ENCODE results near the gene TNRC18. TPM values are rescaled to one million over a fixed set of nuclear protein-coding genes. Genes with fewer than 3 reads are reported as not detected.

TNRC18 gene
- total and polyA plus RNA-seq, 2 of the 8 experiments (the other 6 are each of a cell fraction or from before 2014, with no cell fraction given): 1.7 to 8.6 TPM

DNA sequence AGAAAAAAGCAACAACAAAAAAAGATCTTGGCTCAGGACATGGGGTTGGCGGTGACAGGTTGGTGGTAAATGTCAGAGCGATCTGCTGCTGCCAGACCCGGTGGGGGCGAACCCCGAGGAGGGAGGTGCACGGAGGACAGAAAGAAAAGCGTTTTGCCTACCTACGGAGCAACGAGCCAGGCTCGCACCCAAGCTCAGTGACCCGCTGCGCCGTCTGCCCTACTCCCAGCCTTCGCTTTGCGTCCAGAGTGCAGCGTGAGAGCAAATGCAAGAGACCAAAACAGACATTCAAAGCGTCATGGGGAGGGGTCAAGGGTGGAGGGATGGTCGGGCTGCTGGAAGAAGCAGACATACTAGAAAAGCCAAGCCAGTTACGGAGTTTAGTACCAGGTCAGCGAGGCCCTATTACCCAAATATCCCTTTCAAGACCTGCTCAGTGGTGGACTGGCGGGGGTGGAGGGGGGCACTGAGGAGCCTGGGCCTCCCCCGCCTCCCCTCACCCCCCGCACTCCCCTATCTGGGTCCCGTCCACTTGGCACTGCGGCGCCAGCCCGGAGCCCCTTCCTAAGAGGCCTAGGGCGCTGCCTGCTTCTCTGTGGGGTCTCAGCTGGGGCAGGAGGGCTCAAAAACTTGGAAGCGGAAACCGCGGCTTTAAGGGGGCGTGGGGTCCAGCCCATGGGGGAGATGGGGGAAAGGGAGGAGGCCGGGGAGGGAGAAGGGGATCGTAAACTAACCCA is 74.0 kb downstream of the TNRC18 start:
- Histone ChIP-seq H4K5ac (ENCODE audit: insufficient read length, low read depth, low read length) (no peak overlapping the region), H4K91ac (replicated peaks; ENCODE audit: insufficient read length, low read length) (no peak overlapping the region), H2BK120ac (replicated peaks; ENCODE audit: low read depth, low read length) (no peak overlapping the region), H3K9me3 (ENCODE audit: insufficient read depth in 2 of 2, low read depth in 1 of 2, low read length in 1 of 2) (peaks cover 0 to 7% of the 10 kb centered on the region in 2 experiments; a peak in 1 of 4 replicates), H3K4ac (replicated peaks; ENCODE audit: insufficient read length, low read depth, low read length) (peak overlapping the region; percentile 60), H3K9ac (replicated peaks in 1 of 4; ENCODE audit: extremely low read depth in 1 of 4, low read depth in 3 of 4, low read length in 3 of 4) (no peak overlapping the region), H3K27ac (ENCODE audit: low read depth, low read length) (no peak overlapping the region), H2BK12ac (ENCODE audit: low read depth, low read length) (no peak overlapping the region; the same call in 1 of the 2 replicates), H2BK15ac (ENCODE audit: low read length) (peak overlapping the region; percentile 8; the same call in 1 of the 2 replicates), H4K8ac (ENCODE audit: extremely low read depth, insufficient read depth, low read length) (no peak overlapping the region), H3K36me3 (ENCODE audit: control insufficient read depth in 2 of 4, insufficient read depth in 4 of 4, low read length in 3 of 4) (no peaks in the 10 kb centered on the region), H3K23me2 (ENCODE audit: low read depth, low read length) (peaks cover 4% of the 10 kb centered on the region), H2BK5ac (ENCODE audit: low read depth, low read length) (no peak overlapping the region), H3K23ac (ENCODE audit: insufficient read length) (no peak overlapping the region), H2AFZ (ENCODE audit: low read length) (no peak overlapping the region), H3K27me3 (replicated peaks in 1 of 4; ENCODE audit: control insufficient read depth in 3 of 4, extremely low read depth in 1 of 4, insufficient read depth in 3 of 4, low read length in 3 of 4) (peaks cover 19 to 54% (median 53%) of the 10 kb centered on the region in 4 experiments), H3K4me3 (ENCODE audit: extremely low read depth in 1 of 4, insufficient read depth in 2 of 4, low read depth in 3 of 4, low read length in 4 of 4) (peak overlapping the region; percentile 24 to 57 (median 46); a peak in 7 of 8 replicates), H2AK5ac (ENCODE audit: low read depth, low read length) (no peak overlapping the region), H3K4me1 (replicated peaks in 1 of 4; ENCODE audit: control insufficient read depth in 3 of 4, insufficient read depth in 4 of 4, low read length in 3 of 4) (peaks cover 2 to 29% (median 17%) of the 10 kb centered on the region in 4 experiments), H3K4me2 (ENCODE audit: insufficient read depth in 1 of 2, low read depth in 2 of 2, low read length in 2 of 2) (peak overlapping the region; percentile 94 to 99), H2BK20ac (ENCODE audit: low read length) (no peak overlapping the region), H3K79me2 (ENCODE audit: control insufficient read depth in 1 of 2, insufficient read depth in 2 of 2, low read length in 2 of 2) (no peaks in the 10 kb centered on the region), H3K14ac (ENCODE audit: insufficient read length) (no peak overlapping the region), H3K79me1 (ENCODE audit: low read depth, low read length) (no peaks in the 10 kb centered on the region; the same call in 1 of the 2 replicates), H3K56ac (replicated peaks; ENCODE audit: insufficient read length, low read depth, low read length) (no peak overlapping the region), H4K20me1 (replicated peaks in 1 of 2; ENCODE audit: control insufficient read depth in 1 of 2, insufficient read depth in 2 of 2, low read length in 2 of 2) (peaks cover 8 to 10% of the 10 kb centered on the region in 2 experiments), H3K18ac (ENCODE audit: extremely low read depth, low read length) (no peak overlapping the region)
- WGBS, 2 experiments (ENCODE audit: extremely low coverage in 1 of 2, insufficient coverage in 1 of 2, insufficient read length in 1 of 2, insufficient replicate concordance in 2 of 2, low coverage in 1 of 2, low lambda C conversion rate in 2 of 2, missing lambda C conversion rate in 1 of 2): 12% methylated on average over 20 of the region's 34 CpGs; no CpG with 5 or more reads in 1 of the 2 experiments
- CTCF ChIA-PET (ENCODE audit: partially characterized antibody): interaction anchor here (0.8 to 11.0 kb wide), 7 partner anchors 15 to 129 kb away, joined by 3 to 73 read pairs (median 4); no protein-coding TSS in a partner anchor
- FAIRE-seq: peak; percentile 77
- DNase-seq (ENCODE audit: low read depth in 1 of 2, low spot score in 2 of 2): no peak
- POLR2A ChIA-PET (ENCODE audit: partially characterized antibody): interaction anchor here (0.5 to 1.7 kb wide), 2 partner anchors 11 to 173 kb away, joined by 3 to 4 read pairs; no protein-coding TSS in a partner anchor
- TF ChIP-seq HDAC6 (IDR thresholded peaks at IDR 0.05; ENCODE audit: low read depth, low read length) (no peak), HDAC2 (IDR thresholded peaks at IDR 0.05; ENCODE audit: borderline replicate concordance in 1 of 2, low read depth in 2 of 2, low read length in 2 of 2) (no peak), RBBP5 (IDR thresholded peaks at IDR 0.05; ENCODE audit: borderline replicate concordance, low read depth, low read length) (0 out of 2 replicates have a peak, but pooled peaks have one; percentile 28), EZH2 (IDR thresholded peaks at IDR 0.05; ENCODE audit: low read depth, low read length, severe bottlenecking) (peak; percentile 58), CHD2 (IDR thresholded peaks at IDR 0.05; ENCODE audit: low read length) (no peak), CBX5 (IDR thresholded peaks at IDR 0.05; ENCODE audit: low read depth, low read length) (no peak), NANOG (IDR thresholded peaks at IDR 0.05; ENCODE audit: insufficient read depth, low read depth, low read length, poor library complexity, severe bottlenecking) (no peak), BACH1 (IDR thresholded peaks at IDR 0.05; ENCODE audit: low read length) (no peak), ZNF274 (IDR thresholded peaks at IDR 0.05; ENCODE audit: borderline replicate concordance, extremely low read depth, low read length) (no peak)
